GM12874 (cell line): ENCODE data around the gene CD70.

Source experiments
- TF ChIP-seq, protein P1 (sequence below): IDR thresholded peaks from 2 replicates; pipeline ENCODE4 v1.5.1; 2011; ENCODE audit warnings: low read depth, mild to moderate bottlenecking, control low read depth, low read length, moderate library complexity; ENCODE audit not compliant: insufficient read depth

Gene CD70

GRCh38 chr19:6572217-6572616 lies 18.7 kb downstream of the CD70 start:
- TF ChIP-seq, protein P1, sequence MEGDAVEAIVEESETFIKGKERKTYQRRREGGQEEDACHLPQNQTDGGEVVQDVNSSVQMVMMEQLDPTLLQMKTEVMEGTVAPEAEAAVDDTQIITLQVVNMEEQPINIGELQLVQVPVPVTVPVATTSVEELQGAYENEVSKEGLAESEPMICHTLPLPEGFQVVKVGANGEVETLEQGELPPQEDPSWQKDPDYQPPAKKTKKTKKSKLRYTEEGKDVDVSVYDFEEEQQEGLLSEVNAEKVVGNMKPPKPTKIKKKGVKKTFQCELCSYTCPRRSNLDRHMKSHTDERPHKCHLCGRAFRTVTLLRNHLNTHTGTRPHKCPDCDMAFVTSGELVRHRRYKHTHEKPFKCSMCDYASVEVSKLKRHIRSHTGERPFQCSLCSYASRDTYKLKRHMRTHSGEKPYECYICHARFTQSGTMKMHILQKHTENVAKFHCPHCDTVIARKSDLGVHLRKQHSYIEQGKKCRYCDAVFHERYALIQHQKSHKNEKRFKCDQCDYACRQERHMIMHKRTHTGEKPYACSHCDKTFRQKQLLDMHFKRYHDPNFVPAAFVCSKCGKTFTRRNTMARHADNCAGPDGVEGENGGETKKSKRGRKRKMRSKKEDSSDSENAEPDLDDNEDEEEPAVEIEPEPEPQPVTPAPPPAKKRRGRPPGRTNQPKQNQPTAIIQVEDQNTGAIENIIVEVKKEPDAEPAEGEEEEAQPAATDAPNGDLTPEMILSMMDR = no peak

- TF ChIP-seq, protein P1 = no peak
Measured at GRCh38 chr19:6571167-6571566, 19.8 kb downstream of the CD70 start.

DNA sequence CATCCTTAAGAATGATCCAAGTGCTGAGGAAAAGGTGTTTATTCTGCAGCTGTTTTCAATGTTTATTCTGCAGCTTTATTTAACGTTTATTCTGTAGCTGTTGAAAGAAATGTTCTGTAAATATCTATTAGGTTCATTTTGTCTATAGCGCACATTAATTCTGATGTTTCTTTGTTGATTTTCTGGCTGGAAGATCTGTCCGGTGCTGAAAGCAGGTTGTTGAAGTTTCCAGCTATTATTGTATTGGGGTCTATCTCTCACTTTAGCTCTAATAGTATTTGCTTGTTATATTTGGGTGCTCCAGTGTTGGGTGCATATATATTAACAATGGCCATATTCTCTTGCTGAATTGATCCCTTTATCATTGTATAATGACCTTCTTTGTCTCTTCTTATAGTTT lies 20.2 kb downstream of the CD70 start:
- TF ChIP-seq, protein P1 = no peak

- TF ChIP-seq, protein P1 = no peak
Measured at GRCh38 chr19:6568816-6569215, 22.1 kb downstream of the CD70 start.

- TF ChIP-seq, protein P1 = no peak
Measured at GRCh38 chr19:6568010-6568526, 22.9 kb downstream of the CD70 start.

DNA sequence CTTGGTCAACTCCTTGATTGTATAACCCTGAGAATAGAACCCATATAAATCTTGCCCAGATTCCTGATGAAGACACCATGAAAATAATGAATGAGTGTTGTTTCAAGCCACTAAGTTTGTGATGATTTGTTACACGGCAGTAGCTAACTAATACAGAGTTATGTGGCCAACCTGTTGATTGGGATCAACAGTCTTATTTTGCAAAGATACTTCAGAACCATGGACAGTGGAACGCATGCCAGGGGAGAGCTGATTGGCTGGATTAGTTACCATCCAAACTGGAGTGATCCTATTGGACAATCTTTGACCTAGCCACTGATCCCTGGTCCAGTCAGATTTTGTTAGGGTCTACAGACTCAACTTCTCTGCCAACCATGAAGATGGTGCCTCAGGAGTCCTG lies 26.6 kb downstream of the CD70 start:
- TF ChIP-seq, protein P1 = no peak

DNA sequence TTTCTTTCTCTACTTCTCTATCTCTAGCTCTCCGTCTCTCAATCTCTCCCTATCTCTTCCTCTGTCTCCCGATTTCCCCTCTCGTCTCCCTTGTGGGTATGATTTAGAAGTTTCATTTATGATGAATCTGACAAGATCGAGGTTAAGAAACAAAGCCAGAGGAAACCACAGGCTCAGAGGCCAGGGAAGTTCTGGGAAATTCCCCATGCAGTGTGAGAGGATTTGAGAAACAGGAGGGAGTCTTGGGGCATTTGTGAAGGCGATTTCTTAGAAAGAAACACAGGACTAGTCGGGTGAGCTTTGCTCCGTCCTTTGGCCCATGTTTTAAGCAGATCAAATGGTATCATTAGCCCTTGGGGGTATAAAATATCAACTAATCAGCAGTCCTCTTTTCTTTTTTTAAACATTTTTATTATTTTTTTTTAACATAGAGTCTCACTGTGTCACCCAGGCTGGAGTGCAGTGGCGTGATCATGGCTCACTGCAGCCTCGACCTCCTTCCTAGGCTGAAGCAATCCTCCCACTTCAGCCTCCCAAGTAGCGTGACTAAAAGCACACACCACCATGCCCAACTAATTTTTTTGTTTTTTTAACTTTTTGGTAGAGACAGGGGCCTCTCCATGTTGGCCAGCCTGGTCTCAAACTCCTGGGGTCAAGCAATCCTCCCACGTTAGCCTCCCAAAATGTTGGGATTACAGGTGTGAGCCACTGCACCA lies 34.3 kb downstream of the CD70 start:
- TF ChIP-seq, protein P1 = no peak
